ENCODE measurements around the gene ZP4.

DNA sequence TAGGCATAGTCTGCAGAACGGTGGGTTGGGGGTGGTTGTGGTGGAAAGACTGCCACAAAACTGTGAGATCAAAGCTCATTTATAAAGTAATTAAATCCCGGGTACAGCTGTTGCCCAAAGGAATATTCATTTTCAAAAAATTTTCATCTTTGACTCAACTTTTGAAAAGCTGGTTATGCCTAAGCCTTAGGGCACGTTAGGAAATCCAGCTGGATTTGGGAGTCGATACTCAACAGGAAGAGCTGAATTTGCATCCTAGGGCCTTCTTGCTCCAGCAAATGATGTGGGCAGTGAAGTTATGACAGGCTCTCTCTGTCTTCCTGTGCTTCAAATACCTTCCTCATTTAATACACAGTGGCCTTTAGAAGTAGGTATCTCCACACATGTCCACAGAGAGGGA is 31.7 kb downstream of the ZP4 start:
- TF ChIP-seq NFRKB (IDR thresholded peaks at IDR 0.05) (no peak), FOXA1 (IDR thresholded peaks at IDR 0.05) (no peak), SUZ12 (IDR thresholded peaks at IDR 0.05) (no peak), SP1 (IDR thresholded peaks at IDR 0.05) (no peak), LEF1 (IDR thresholded peaks at IDR 0.05; ENCODE audit: borderline replicate concordance) (no peak), FOXM1 (IDR thresholded peaks at IDR 0.05; ENCODE audit: borderline replicate concordance) (no peak), L3MBTL2 (conservative IDR thresholded peaks at IDR 0.05) (no peak)

Measured in HEK293T (cell line).